Measurements from ENCODE around the gene TCOF1.

TCOF1 gene, protein sequence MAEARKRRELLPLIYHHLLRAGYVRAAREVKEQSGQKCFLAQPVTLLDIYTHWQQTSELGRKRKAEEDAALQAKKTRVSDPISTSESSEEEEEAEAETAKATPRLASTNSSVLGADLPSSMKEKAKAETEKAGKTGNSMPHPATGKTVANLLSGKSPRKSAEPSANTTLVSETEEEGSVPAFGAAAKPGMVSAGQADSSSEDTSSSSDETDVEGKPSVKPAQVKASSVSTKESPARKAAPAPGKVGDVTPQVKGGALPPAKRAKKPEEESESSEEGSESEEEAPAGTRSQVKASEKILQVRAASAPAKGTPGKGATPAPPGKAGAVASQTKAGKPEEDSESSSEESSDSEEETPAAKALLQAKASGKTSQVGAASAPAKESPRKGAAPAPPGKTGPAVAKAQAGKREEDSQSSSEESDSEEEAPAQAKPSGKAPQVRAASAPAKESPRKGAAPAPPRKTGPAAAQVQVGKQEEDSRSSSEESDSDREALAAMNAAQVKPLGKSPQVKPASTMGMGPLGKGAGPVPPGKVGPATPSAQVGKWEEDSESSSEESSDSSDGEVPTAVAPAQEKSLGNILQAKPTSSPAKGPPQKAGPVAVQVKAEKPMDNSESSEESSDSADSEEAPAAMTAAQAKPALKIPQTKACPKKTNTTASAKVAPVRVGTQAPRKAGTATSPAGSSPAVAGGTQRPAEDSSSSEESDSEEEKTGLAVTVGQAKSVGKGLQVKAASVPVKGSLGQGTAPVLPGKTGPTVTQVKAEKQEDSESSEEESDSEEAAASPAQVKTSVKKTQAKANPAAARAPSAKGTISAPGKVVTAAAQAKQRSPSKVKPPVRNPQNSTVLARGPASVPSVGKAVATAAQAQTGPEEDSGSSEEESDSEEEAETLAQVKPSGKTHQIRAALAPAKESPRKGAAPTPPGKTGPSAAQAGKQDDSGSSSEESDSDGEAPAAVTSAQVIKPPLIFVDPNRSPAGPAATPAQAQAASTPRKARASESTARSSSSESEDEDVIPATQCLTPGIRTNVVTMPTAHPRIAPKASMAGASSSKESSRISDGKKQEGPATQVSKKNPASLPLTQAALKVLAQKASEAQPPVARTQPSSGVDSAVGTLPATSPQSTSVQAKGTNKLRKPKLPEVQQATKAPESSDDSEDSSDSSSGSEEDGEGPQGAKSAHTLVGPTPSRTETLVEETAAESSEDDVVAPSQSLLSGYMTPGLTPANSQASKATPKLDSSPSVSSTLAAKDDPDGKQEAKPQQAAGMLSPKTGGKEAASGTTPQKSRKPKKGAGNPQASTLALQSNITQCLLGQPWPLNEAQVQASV (N-terminal part only)

GRCh38 chr5:150357326-150358260, at the start of gene TCOF1:
Gene TCOF1, plus strand, starts transcription at chr5:150357697. Its CDS starts 50 bp downstream, at chr5:150357747.
- peak; percentile 99 for DNase-seq

GRCh38 chr5:150309101-150309885, 48.2 kb upstream of the TCOF1 start:
- peak; percentile 76 for DNase-seq

DNA sequence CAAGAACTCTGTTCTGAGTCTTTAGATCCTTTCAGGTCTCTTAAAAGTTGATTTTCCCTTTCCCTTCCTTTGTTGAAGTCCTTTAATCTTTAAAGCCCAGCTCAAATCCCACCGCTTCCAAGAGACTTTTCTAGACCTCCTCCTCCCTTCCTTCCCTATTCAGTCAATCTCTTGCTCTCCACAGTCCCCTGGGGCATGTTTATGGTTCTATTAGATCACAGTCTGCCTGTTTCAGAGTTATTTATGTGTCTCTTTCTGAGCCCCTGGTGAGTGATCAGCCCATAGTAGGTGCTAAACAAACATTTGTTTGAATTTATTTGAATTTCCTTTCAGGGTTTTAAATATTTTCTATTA, 47.6 kb upstream of the TCOF1 start:
- peak; percentile 60 for DNase-seq

DNA sequence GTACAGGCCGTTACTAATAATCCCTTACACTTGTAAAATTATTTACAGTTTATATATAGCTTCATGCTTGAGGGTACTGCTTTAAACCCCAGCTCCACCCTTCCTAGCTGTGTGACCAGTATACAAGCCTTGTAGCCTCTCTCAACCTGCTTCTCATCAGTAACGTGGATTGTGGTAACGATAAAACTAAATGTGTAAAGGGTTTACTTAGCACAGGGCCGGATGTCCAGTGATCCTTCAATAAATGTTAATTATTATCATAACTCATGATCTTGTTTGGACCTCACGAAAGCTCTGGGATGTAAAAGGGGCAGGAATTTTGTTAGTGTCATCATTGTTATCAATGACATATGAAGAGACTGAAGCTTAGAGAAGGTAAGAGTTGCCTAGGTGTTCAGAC, 47.3 kb upstream of the TCOF1 start:
- DNase-seq = no peak

DNA sequence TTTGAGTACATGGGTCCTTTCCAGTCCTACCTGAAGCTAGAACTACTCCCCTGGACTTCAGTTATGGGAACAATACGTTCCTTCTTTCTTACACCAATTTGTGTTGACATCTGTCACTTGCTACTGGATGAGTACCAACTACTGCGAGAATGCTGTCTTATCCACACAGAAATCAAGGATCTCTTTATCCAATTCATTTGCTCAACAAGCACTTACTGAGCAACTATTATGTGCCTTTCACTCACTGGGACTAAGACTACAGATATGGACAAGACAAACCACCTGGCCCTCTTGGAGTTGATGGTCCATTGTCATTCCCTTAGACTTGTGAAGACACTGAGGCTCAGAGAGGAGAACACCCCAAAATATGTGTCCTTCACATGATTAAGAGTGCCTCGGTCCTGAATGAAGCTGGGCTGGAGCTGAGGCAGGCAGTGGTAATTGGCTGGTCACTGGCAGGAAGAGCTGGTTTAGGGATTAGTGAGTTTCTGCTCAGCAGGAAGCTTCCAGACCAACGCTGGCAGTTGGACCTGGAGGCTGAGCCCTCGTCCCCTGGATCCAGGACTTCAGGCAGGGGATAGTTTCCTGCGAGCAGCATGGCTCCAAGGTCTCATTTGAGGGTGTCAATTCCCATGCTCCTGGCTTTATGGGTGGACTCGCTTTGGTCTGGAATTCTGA, 46.3 kb upstream of the TCOF1 start:
- peak; percentile 50 for DNase-seq

DNA sequence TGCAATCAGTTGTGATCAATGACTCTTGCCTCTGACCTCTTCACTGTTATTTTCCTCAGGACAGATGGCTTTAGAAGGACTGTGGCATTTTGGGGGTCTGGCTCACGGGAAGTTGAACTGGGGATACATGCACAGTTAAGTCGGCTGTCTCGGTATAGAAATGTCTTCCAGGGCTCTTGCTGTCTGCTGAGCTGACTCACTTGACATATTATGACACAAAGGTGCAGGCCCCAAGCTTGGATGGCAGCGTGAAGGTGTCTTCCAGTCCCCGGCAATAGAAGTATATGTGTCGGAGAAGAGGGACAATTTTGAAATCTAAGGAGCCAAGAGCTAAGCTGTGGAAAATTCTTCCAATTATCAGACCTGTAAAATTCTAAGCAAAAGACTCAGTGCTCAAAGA, 45.0 kb upstream of the TCOF1 start:
- DNase-seq = no peak

GRCh38 chr5:150313501-150313900, 44.0 kb upstream of the TCOF1 start:
- no peak for DNase-seq

DNA sequence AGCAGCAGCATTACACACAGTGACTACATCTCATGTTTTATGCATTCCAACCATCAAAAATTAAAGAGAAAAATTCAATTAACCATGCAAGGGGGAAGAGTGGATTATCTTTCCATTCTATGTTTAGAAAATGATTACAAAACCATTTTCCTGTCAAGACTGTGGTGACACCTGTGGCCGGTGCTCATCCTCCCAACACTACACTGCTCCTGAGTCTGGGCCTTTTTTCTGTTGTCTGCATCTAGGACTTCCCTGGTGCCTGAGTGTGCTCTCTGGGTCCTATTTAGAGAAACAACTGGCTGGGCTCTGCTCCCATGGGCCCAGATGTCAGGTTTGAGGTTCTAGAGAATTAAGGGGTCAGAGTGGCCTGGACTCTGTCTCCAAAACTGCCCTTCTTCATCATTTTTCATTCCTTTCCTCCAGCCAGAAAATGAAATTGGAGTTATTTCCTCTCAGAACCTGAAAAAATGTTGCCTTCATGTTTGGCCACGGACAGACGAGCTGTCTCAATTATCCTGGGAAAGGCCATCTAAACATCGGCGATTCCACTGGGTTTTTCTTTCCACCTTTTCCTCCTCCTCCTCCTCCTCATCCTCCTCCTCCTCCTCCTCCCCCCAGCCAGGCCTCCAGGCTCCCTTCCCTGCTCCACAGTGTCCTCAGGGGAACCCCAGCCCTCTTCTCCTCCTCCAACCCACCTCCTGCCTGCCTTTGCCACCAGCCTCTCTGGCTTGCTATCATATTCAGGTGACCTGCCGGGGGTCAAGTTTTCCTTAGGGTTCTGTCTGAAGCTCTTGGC, 43.4 kb upstream of the TCOF1 start:
- no peak for DNase-seq

DNA sequence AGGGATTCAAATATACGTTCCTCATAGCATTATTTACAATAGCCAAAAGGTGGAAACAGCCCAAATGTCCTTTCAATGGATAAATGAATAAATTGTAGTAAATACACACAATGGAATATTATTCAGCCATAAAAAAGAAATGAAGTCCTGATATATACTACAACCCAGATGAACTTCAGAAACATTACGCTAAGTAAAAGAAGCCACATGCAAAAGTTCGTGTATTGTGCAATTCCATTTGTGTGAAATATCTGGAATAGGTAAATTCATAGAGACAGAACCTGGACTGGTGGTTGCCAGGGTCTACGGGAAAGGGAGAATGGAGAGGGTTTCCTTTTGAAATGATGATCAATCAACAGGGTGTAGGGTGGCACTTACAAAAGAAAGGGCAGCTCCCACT, 42.3 kb upstream of the TCOF1 start:
- no peak for DNase-seq

DNA sequence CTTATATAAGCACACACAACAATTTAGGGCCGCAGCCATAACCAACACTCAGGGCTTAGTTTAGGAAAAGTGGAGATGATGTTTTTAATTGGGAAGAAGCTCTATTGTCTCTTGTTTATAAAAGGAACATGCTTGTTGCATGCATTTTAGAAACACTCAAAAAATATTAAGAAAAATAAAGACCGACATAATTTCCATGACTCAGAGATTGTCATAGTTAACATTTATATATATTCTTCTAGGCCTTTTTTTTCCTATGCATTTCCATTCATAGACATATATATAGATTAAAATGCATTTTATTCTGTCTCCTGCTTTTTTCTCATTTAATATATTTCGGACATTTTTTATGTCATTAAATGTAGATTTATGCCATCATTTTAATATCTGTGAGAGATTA, 41.2 kb upstream of the TCOF1 start:
- no peak for DNase-seq

GRCh38 chr5:150317048-150318003, 40.2 kb upstream of the TCOF1 start:
- DNase-seq = peak; percentile 49

DNA sequence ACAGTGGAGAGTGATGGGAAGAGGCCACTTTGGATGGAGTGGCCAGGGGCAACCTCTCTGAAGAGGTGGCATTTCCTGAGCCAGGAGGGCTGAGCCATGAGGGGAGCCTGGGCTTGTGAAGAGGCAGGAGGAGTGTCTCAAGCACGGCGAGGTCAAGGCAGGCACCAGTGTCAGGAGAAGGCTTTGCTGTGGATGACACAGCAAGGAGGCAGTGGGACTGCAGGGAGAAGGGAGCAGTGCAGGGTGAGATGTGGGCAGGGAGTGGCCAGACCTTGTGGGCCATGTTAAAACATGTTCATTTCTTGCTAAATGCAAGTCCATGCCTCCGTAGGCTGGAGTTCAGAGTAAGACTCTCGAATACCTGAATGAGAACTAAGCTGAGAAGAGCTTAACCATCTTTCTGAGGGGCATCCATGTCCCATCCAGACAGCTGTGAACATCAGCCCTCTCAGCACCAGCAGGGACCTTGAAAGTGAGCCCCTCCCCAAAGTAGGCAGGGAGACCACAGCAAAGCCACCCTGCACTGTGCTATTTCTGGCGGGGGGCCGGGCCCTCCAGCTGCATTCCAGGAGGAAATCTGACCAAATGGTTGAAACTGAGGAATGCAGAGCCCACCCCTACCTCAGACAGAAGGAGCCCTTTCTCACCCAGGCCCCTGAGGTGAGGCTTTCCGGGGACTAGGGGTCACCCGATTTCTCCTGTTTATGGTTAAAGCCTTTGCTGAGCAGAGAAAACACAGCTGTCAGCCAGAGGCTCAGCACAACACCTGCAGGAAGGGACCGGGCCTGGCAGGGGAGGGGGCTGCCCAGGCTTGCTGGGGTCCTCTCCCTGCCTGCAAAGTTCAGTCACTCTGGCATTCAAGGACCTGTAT, 38.6 kb upstream of the TCOF1 start:
- peak; percentile 66 for DNase-seq

DNA sequence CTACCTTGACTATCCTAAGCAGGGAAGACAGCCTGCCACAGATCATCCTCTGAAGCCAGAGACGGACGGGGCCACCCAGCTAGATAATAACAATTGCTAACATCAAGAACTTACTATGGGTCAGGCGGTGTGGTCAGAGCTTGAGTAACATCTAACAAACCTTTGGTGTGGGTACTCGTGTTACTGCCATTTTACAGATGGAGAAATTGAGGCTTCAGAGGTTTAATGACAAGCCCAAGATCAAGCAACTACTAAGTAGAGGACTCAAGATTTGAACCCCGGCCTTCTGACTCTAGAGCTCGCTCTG, 38.1 kb upstream of the TCOF1 start:
- no peak for DNase-seq

- DNase-seq = peak; percentile 53
Measured at GRCh38 chr5:150320044-150320613, 37.4 kb upstream of the TCOF1 start.

GRCh38 chr5:150321211-150321610, 36.3 kb upstream of the TCOF1 start:
- no peak for DNase-seq

DNA sequence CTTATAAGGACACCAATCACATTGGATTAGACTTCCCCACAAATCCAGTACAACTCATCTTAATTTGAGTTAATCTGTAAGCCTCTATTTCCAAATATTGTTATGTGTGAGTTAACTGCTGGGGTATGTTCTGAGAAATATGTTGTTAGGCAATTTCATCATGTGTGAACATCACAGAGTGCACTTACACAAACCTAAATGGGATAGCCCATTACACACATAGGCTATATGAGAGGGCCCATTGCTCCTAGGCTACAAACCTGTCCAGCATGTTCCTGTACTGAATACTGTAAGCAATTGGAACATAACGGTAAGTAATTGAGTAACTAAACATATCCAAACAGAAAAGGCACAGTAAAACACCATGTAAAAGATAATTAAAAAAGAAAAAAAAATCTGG, 35.7 kb upstream of the TCOF1 start:
- DNase-seq = no peak

DNA sequence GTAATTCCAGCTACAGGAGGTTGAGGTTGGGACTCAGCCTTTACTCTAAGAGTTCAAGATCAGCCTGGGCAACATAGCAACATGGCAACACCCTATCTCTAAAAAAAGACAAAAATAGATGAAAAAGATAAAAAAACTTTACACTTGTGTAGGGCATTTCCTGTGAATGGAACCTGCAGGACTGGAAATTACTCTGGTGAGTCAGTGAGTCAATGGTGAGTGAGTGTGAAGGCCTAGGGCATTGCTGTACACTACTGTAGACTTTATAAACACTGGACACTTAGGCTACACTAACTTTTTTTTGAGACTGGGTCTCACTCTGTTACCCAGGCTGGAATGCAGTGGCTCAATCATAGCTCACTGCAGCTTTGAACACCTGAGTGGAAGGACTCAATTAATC, 35.3 kb upstream of the TCOF1 start:
- DNase-seq = no peak
